Sigmoid colon (tissue), 7 donors: ENCODE results near the gene CYTH1. TPM values are rescaled to one million over a fixed set of nuclear protein-coding genes. Genes with fewer than 3 reads are reported as not detected.
A peak's percentile ranks its signal among the peaks of the same experiment; 100 is the strongest.

Experiments used
- DNase-seq: peaks from one replicate; pipeline ENCODE4 v3.0.0-alpha.2; 2019
- H3K27ac ChIP-seq, 4 donors: fragments of 200-600 bp; sonication (generic); one replicate each; pipeline ENCODE4 v1.5.1; 2016 to 2019; ENCODE audit warnings: mild to moderate bottlenecking in 1 of 4
- H3K27me3 ChIP-seq, 3 donors: fragments of 200-600 bp; sonication (generic); one replicate each; pipeline ENCODE4 v1.5.1; 2019; ENCODE audit warnings: mild to moderate bottlenecking in 1 of 3
- H3K36me3 ChIP-seq, 4 donors: fragments of 200-600 bp; sonication (generic); one replicate each; pipeline ENCODE4 v1.5.1; 2016 to 2019
- H3K4me1 ChIP-seq, 4 donors: fragments of 200-600 bp; sonication (generic); one replicate each; pipeline ENCODE4 v1.5.1; 2017 to 2019
- H3K4me3 ChIP-seq, 4 donors: fragments of 200-600 bp; sonication (generic); one replicate each; pipeline ENCODE4 v1.5.1; 2017 to 2019; ENCODE audit warnings: mild to moderate bottlenecking in 2 of 4, moderate library complexity in 1 of 4
- H3K9me3 ChIP-seq, 4 donors: fragments of 200-600 bp in 3 of 4; sonication (generic) in 3 of 4; one replicate each; pipeline versions ENCODE4 v1.5.1 to v1.6.1; 2013 to 2019
- CTCF ChIP-seq, 4 experiments: fragments of 450-650 bp in 3 of 4; fragments of 200-600 bp in 1 of 4; IDR thresholded peaks; one replicate each; pipeline ENCODE4 v1.5.1; 2016 to 2019; ENCODE audit warnings: antibody characterized with exemption in 4 of 4, mild to moderate bottlenecking in 3 of 4, moderate library complexity in 2 of 4
- EP300 ChIP-seq, 4 donors: sonication (generic); formaldehyde crosslinking; IDR thresholded peaks; one replicate each; pipeline ENCODE4 v1.6.1; 2017; ENCODE audit warnings: antibody characterized with exemption in 4 of 4
- POLR2A ChIP-seq, 2 donors: fragments of 450-650 bp; IDR thresholded peaks; one replicate each; pipeline ENCODE4 v1.6.1; 2016; ENCODE audit warnings: antibody characterized with exemption in 2 of 2, mild to moderate bottlenecking in 2 of 2, moderate library complexity in 2 of 2
- POLR2AphosphoS5 ChIP-seq, 4 donors: sonication (generic); formaldehyde crosslinking; IDR thresholded peaks; one replicate each; pipeline ENCODE4 v1.6.1; 2017; ENCODE audit warnings: antibody characterized with exemption in 4 of 4
- WGBS, 2 donors: extraction: QIAGEN DNeasy Blood & Tissue Kit; methylation state at CpG; one replicate each; pipeline ENCODE4 v1.1.7; 2013; 5-methylcytosine and 5-hydroxymethylcytosine counted together
- intact Hi-C: fragments of 100-400 bp; cut with DNase I; formaldehyde crosslinking; loops from one replicate; pipeline ENCODE4 v1.15.1; 2023
- polyA plus RNA-seq, 3 donors: library from polyadenylated mRNA; stranded (reverse); fragments of 200-250 nt; gene quantifications; one replicate each; pipeline ENCODE4 v1.2.3, GENCODE V29; 2013
- total RNA-seq, 4 donors: library from RNA; depleted of rRNA; stranded (reverse); fragments of >200 nt; gene quantifications; one replicate each; pipeline ENCODE4 v1.1.0, GENCODE V29; 2016
- donor health status: healthy with polysubstance abuse.
- donor health status: Bipolar disorder and iron deficiency.
- donor health status: healthy.

CYTH1 gene
- total and polyA plus RNA-seq, 7 donors: 26.7 to 83.8 (median 38.5) TPM

- peak; percentile 89 for DNase-seq
- TF ChIP-seq EP300 (IDR thresholded peaks at IDR 0.05) (peak in 1 of 4 donors; percentile 84), POLR2A (IDR thresholded peaks at IDR 0.05) (no peak), POLR2AphosphoS5 (IDR thresholded peaks at IDR 0.05) (peak in 2 of 4 donors; percentile 23 to 66)
- no peak overlapping the region for H3K4me3 ChIP-seq
- intact Hi-C loops: no loop called here
- WGBS, 2 donors: 59 to 63% methylated on average over 30 of the region's 30 CpGs
- H3K27me3 ChIP-seq: no peaks in the 10 kb centered on the region
- H3K9me3 ChIP-seq: no peaks in the 10 kb centered on the region
- H3K27ac ChIP-seq: peak overlapping the region in 2 of 4 donors; percentile 14 to 57
- H3K36me3 ChIP-seq: no peaks in the 10 kb centered on the region
- H3K4me1 ChIP-seq: no peaks in the 10 kb centered on the region
Measured at GRCh38 chr17:78645421-78646295, 136.4 kb downstream of the CYTH1 start.

- Histone ChIP-seq H3K27ac (peak overlapping the region in 1 of 4 donors; percentile 43), H3K27me3 (no peaks in the 10 kb centered on the region), H3K4me3 (no peak overlapping the region), H3K36me3 (no peaks in the 10 kb centered on the region), H3K4me1 (no peaks in the 10 kb centered on the region), H3K9me3 (no peaks in the 10 kb centered on the region)
- no peak for TF ChIP-seq EP300 (IDR thresholded peaks at IDR 0.05)
- no peak for TF ChIP-seq POLR2A (IDR thresholded peaks at IDR 0.05)
- TF ChIP-seq CTCF (IDR thresholded peaks at IDR 0.05): no peak
- TF ChIP-seq POLR2AphosphoS5 (IDR thresholded peaks at IDR 0.05): no peak
- intact Hi-C loops: no loop called here
- DNase-seq: peak; percentile 56
- WGBS, 2 donors: 84 to 93% methylated on average over 14 of the region's 14 CpGs
Measured at GRCh38 chr17:78644931-78645351, 137.1 kb downstream of the CYTH1 start.

GRCh38 chr17:78644224-78644623, 137.8 kb downstream of the CYTH1 start:
- Histone ChIP-seq H3K9me3 (no peaks in the 10 kb centered on the region), H3K4me3 (no peak overlapping the region), H3K27ac (no peak overlapping the region), H3K27me3 (no peaks in the 10 kb centered on the region), H3K36me3 (no peaks in the 10 kb centered on the region), H3K4me1 (no peaks in the 10 kb centered on the region)
- intact Hi-C loops: no loop called here
- 69 to 85% methylated on average over 8 of the region's 8 CpGs for WGBS, 2 donors
- peak; percentile 52 for DNase-seq
- TF ChIP-seq POLR2AphosphoS5 (IDR thresholded peaks at IDR 0.05) (no peak), POLR2A (IDR thresholded peaks at IDR 0.05) (no peak), CTCF (IDR thresholded peaks at IDR 0.05) (no peak), EP300 (IDR thresholded peaks at IDR 0.05) (no peak)

GRCh38 chr17:78643326-78643725, 138.7 kb downstream of the CYTH1 start:
- intact Hi-C loops: no loop called here
- DNase-seq: peak; percentile 53
- H3K27ac ChIP-seq: no peak overlapping the region
- no peaks in the 10 kb centered on the region for H3K9me3 ChIP-seq
- TF ChIP-seq POLR2AphosphoS5 (IDR thresholded peaks at IDR 0.05) (no peak), POLR2A (IDR thresholded peaks at IDR 0.05) (no peak), EP300 (IDR thresholded peaks at IDR 0.05) (no peak), CTCF (IDR thresholded peaks at IDR 0.05) (no peak)
- H3K4me3 ChIP-seq: no peak overlapping the region
- 80 to 85% methylated on average over 13 of the region's 13 CpGs for WGBS, 2 donors
- no peaks in the 10 kb centered on the region for H3K4me1 ChIP-seq
- H3K36me3 ChIP-seq: no peaks in the 10 kb centered on the region
- no peaks in the 10 kb centered on the region for H3K27me3 ChIP-seq

GRCh38 chr17:78642707-78643106, 139.4 kb downstream of the CYTH1 start:
- H3K27me3 ChIP-seq: no peaks in the 10 kb centered on the region
- 93 to 94% methylated on average over 1 of the region's 1 CpG for WGBS, 2 donors
- H3K9me3 ChIP-seq: no peaks in the 10 kb centered on the region
- DNase-seq: no peak
- no peak overlapping the region for H3K27ac ChIP-seq
- no peaks in the 10 kb centered on the region for H3K4me1 ChIP-seq
- no peaks in the 10 kb centered on the region for H3K36me3 ChIP-seq
- intact Hi-C loops: no loop called here
- H3K4me3 ChIP-seq: no peak overlapping the region
- TF ChIP-seq CTCF (IDR thresholded peaks at IDR 0.05): no peak
